PC-3 (cell line): ENCODE results near the gene ERICH2. TPM values are rescaled to one million over a fixed set of nuclear protein-coding genes. Genes with fewer than 3 reads are reported as not detected.

Experiments
- ATAC-seq: fragments of 200-7000 bp; cut with Tn5 transposase; 2 replicates; pipeline ENCODE4 v1.9.1; 2020; ENCODE audit warnings: mild to moderate bottlenecking, moderate library complexity
- BruUV-seq: library from RNA; stranded (reverse); fragments of 400-500 nt; replicated peaks from 2 replicates; lab custom pipeline; 2021; lab: Mats Ljungman, UMichigan
- CTCF ChIA-PET: fragments of 300-600 bp; sonication (Branson Sonifier 250); formaldehyde crosslinking; loops from one replicate; lab custom pipeline; 2022; ENCODE audit warnings: antibody characterized with exemption; lab: Charles Lee
- POLR2A ChIA-PET: fragments of 300-600 bp; sonication (Branson Sonifier 250); formaldehyde crosslinking; loops from one replicate; lab custom pipeline; 2022; ENCODE audit warnings: antibody characterized with exemption; ENCODE audit not compliant: unreplicated experiment; lab: Charles Lee
- DNase-seq: peaks from one replicate; pipeline ENCODE4 v3.0.0-alpha.2; 2015
- H2AFZ ChIP-seq: fragments of 300-600 bp; sonication (generic); 2 replicates; pipeline ENCODE4 v1.6.0; 2016; ENCODE audit warnings: antibody characterized with exemption, low read length
- H3F3A ChIP-seq: fragments of 300-600 bp; sonication (generic); one replicate; pipeline ENCODE4 v1.6.0; 2017; ENCODE audit warnings: antibody characterized with exemption, low read length, control low read depth, mild to moderate bottlenecking; ENCODE audit not compliant: unreplicated experiment
- H3K27ac ChIP-seq: fragments of 300-600 bp; sonication (generic); 2 replicates; pipeline ENCODE4 v1.5.1; 2016; ENCODE audit warnings: mild to moderate bottlenecking, low read length
- H3K27me3 ChIP-seq: fragments of 300-600 bp; sonication (generic); 2 replicates; pipeline ENCODE4 v1.6.1; 2016; ENCODE audit warnings: low read length, mixed read lengths
- H3K36me3 ChIP-seq: fragments of 300-600 bp; sonication (generic); 2 replicates; pipeline ENCODE4 v1.6.1; 2016; ENCODE audit warnings: low read depth, mixed run types, low read length, mixed read lengths
- H3K4me1 ChIP-seq: fragments of 300-600 bp; sonication (generic); 2 replicates; pipeline ENCODE4 v1.5.1; 2016; ENCODE audit warnings: low read length; ENCODE audit not compliant: insufficient read depth
- H3K4me2 ChIP-seq: fragments of 300-600 bp; sonication (generic); 2 replicates; pipeline ENCODE4 v1.6.0; 2016; ENCODE audit warnings: low read length
- H3K4me3 ChIP-seq: fragments of 300-600 bp; sonication (generic); 2 replicates; pipeline ENCODE4 v1.5.1; 2016; ENCODE audit warnings: mild to moderate bottlenecking, low read length, mixed read lengths
- H3K79me2 ChIP-seq: fragments of 300-600 bp; sonication (generic); 2 replicates; pipeline ENCODE4 v1.6.1; 2017; ENCODE audit warnings: low read length, mixed read lengths
- H3K9ac ChIP-seq: fragments of 300-600 bp; sonication (generic); 2 replicates; pipeline ENCODE4 v1.6.0; 2016; ENCODE audit warnings: mild to moderate bottlenecking, low read length
- H3K9me2 ChIP-seq: fragments of 300-600 bp; sonication (generic); replicated peaks from 2 replicates; pipeline ENCODE4 v1.6.1; 2016; ENCODE audit warnings: mixed run types, low read length, mixed read lengths
- H3K9me3 ChIP-seq: fragments of 300-600 bp; sonication (generic); 2 replicates; pipeline ENCODE4 v1.6.1; 2016; ENCODE audit warnings: low read length, mixed read lengths
- H4K20me1 ChIP-seq: fragments of 300-600 bp; sonication (generic); 2 replicates; pipeline ENCODE4 v1.6.1; 2016; ENCODE audit warnings: low read length, mixed read lengths
- EZH2 ChIP-seq: fragments of 300-600 bp; sonication (generic); IDR thresholded peaks from one replicate; pipeline ENCODE4 v1.6.1; 2017; ENCODE audit warnings: antibody characterized with exemption, mild to moderate bottlenecking, low read length; ENCODE audit not compliant: unreplicated experiment
- EZH2phosphoT487 ChIP-seq: fragments of 300-600 bp; sonication (generic); IDR thresholded peaks from 2 replicates; pipeline ENCODE4 v1.6.1; 2018; ENCODE audit warnings: mild to moderate bottlenecking, antibody characterized with exemption, low read length, borderline replicate concordance
- intact Hi-C: fragments of 100-400 bp; cut with micrococcal nuclease; formaldehyde crosslinking; loops from 2 replicates; pipeline ENCODE4 v1.9.0; 2023
- total RNA-seq: library from RNA; depleted of rRNA; stranded (reverse); fragments of >200 nt; gene quantifications from 2 replicates; pipeline ENCODE4 v1.2.3, GENCODE V29; 2014
- TF ChIP-seq, protein P1 (sequence below): fragments of 300-600 bp; sonication (generic); conservative IDR thresholded peaks from 2 replicates; pipeline ENCODE4 v1.5.1; 2017; ENCODE audit warnings: antibody characterized with exemption, low read depth, mild to moderate bottlenecking, low read length

Gene ERICH2
- total RNA-seq, 1 experiment from 2014 or later = 1.9 TPM

DNA sequence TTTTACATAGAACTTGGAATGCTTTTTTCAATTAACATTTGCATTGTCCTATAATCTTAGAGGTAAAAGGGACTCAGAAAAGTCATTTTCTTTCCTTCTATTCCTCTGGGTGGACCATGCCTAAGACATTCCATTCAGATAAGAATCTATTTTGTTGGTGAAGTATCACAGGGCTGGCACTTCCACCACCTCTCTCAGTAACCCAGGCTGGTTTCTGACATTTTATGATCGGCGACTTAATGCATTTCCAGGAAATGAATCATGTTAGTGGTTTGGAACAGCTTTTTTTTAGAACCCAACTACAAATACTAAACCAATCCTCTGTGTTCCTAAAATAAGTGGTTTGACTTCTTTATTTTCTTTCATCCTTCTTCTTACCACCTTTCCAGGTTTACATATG lies 73.5 kb downstream of the ERICH2 start:
- no peak overlapping the region for H3K4me3 ChIP-seq
- intact Hi-C loops = loop anchor here (2.0 kb wide), 2 partner anchors 27 to 29 kb away; partner anchors contain the start of gene GAD1
- H2AFZ ChIP-seq = no peak overlapping the region
- H3K79me2 ChIP-seq = no peaks in the 10 kb centered on the region
- no peaks in the 10 kb centered on the region; the same call in 1 of the 2 replicates for H3K36me3 ChIP-seq
- no peaks in the 10 kb centered on the region for H4K20me1 ChIP-seq
- H3K4me2 ChIP-seq = peak overlapping the region; percentile 12
- BruUV-seq = no TSS peak
- DNase-seq (peak; percentile 94), ATAC-seq (peak; percentile 100)
- POLR2A ChIA-PET = interaction anchor here (0.6 kb wide), 2 partner anchors 466 to 1246 kb away, joined by 3 to 19 read pairs; no protein-coding TSS in a partner anchor
- H3K27me3 ChIP-seq = no peaks in the 10 kb centered on the region
- no peaks in the 10 kb centered on the region for H3K9me2 ChIP-seq
- no peaks in the 10 kb centered on the region for H3F3A ChIP-seq
- H3K9me3 ChIP-seq = no peaks in the 10 kb centered on the region
- H3K9ac ChIP-seq = no peak overlapping the region
- 0 out of 2 replicates have a peak overlapping the region, but pooled peaks have one; percentile 6 for H3K27ac ChIP-seq
- peaks cover 24% of the 10 kb centered on the region for H3K4me1 ChIP-seq
- TF ChIP-seq EZH2 (no peak), EZH2phosphoT487 (no peak)
- TF ChIP-seq, protein P1, sequence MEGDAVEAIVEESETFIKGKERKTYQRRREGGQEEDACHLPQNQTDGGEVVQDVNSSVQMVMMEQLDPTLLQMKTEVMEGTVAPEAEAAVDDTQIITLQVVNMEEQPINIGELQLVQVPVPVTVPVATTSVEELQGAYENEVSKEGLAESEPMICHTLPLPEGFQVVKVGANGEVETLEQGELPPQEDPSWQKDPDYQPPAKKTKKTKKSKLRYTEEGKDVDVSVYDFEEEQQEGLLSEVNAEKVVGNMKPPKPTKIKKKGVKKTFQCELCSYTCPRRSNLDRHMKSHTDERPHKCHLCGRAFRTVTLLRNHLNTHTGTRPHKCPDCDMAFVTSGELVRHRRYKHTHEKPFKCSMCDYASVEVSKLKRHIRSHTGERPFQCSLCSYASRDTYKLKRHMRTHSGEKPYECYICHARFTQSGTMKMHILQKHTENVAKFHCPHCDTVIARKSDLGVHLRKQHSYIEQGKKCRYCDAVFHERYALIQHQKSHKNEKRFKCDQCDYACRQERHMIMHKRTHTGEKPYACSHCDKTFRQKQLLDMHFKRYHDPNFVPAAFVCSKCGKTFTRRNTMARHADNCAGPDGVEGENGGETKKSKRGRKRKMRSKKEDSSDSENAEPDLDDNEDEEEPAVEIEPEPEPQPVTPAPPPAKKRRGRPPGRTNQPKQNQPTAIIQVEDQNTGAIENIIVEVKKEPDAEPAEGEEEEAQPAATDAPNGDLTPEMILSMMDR = no peak
- CTCF ChIA-PET = interaction anchor here (0.6 kb wide), 2 partner anchors 30 to 42 kb away, joined by 3 read pairs; no protein-coding TSS in a partner anchor

DNA sequence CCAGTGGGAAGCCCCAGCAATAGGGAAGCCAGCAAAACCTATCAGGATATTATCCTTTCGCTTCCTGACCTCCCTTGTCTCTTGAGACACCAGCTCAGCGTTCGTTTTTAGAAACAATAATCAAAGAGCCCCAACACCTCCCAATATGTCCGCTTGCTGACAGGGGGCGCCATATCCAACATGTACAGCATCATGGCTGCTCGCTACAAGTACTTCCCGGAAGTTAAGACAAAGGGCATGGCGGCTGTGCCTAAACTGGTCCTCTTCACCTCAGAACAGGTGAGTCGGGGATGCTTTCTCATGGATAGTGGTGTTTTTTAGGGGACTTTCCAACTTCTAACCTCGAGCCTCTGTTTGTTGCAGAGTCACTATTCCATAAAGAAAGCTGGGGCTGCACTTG lies 75.2 kb downstream of the ERICH2 start:
- no peak for DNase-seq
- Histone ChIP-seq H3F3A (no peaks in the 10 kb centered on the region), H3K4me3 (no peak overlapping the region), H3K27me3 (no peaks in the 10 kb centered on the region), H3K9me3 (no peaks in the 10 kb centered on the region), H3K4me2 (no peak overlapping the region), H3K9me2 (no peaks in the 10 kb centered on the region), H3K4me1 (peaks cover 24% of the 10 kb centered on the region), H3K36me3 (no peaks in the 10 kb centered on the region; the same call in 1 of the 2 replicates), H3K27ac (no peak overlapping the region), H3K9ac (no peak overlapping the region), H3K79me2 (no peaks in the 10 kb centered on the region), H4K20me1 (no peaks in the 10 kb centered on the region), H2AFZ (no peak overlapping the region)
- no TSS peak for BruUV-seq
- ATAC-seq = no peak
- CTCF ChIA-PET = interaction anchor here (1.1 kb wide), 1 partner anchor 27 kb away, joined by 5 read pairs; no protein-coding TSS in a partner anchor
- intact Hi-C loops = no loop called here
- TF ChIP-seq EZH2 (no peak), EZH2phosphoT487 (no peak)
- TF ChIP-seq, protein P1 = peak; percentile 48; the same call in 1 of the 2 replicates
- POLR2A ChIA-PET = no interaction called here

DNA sequence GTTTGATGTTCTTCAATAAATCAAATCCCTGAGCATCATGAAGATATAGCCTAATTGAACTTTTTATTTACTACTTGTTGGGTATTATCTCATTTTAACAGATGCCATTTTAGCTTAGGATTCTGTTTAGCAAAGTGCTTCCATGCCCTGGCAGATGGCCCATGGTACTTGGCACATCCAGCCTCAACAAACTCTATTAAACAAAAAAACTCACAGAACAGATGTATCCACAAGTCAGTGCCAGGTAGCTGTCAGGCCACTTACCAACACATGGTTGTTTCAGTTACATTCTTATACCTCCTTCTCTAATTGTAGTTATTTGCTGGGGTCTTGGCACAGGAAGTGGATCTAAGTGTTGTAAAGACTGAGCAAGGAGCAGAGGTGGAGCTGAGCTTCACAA lies 76.1 kb downstream of the ERICH2 start:
- no peak for DNase-seq
- Histone ChIP-seq H3K4me2 (no peak overlapping the region), H4K20me1 (no peaks in the 10 kb centered on the region), H3K79me2 (no peaks in the 10 kb centered on the region), H3K9me2 (no peaks in the 10 kb centered on the region), H3K36me3 (no peaks in the 10 kb centered on the region; the same call in 1 of the 2 replicates), H3K9ac (no peak overlapping the region), H3F3A (no peaks in the 10 kb centered on the region), H3K9me3 (no peaks in the 10 kb centered on the region), H2AFZ (no peak overlapping the region), H3K27ac (no peak overlapping the region), H3K4me1 (peaks cover 24% of the 10 kb centered on the region), H3K27me3 (no peaks in the 10 kb centered on the region), H3K4me3 (no peak overlapping the region)
- no TSS peak for BruUV-seq
- no peak for TF ChIP-seq EZH2phosphoT487
- no peak for TF ChIP-seq EZH2
- TF ChIP-seq, protein P1 = no peak
- intact Hi-C loops = no loop called here
- POLR2A ChIA-PET = no interaction called here
- no peak for ATAC-seq
- CTCF ChIA-PET = interaction anchor here (1.1 kb wide), 1 partner anchor 26 kb away, joined by 5 read pairs; no protein-coding TSS in a partner anchor
